A673 (cell line): ENCODE measurements around the gene ZMYND8. TPM values are rescaled to one million over a fixed set of nuclear protein-coding genes. Genes with fewer than 3 reads are reported as not detected.
"Not testable (repeated sequence)": the region's sequence is repeated elsewhere in the genome, so short reads cannot be mapped to it uniquely, and the experiment has no call there.

Experiments used
- BruUV-seq: library from RNA; stranded (reverse); fragments of 400-500 nt; replicated peaks from 2 replicates; lab custom pipeline; 2021; lab: Mats Ljungman, UMichigan
- CTCF ChIA-PET: fragments of 300-600 bp; sonication (Branson Sonifier 250); formaldehyde crosslinking; loops from one replicate; lab custom pipeline; 2022; ENCODE audit warnings: antibody characterized with exemption; lab: Charles Lee
- POLR2A ChIA-PET: fragments of 300-600 bp; sonication (Branson Sonifier 250); formaldehyde crosslinking; loops from one replicate; lab custom pipeline; 2022; ENCODE audit warnings: antibody characterized with exemption; ENCODE audit not compliant: low non-redundant PET; lab: Charles Lee
- DNase-seq: peaks from one replicate; pipeline ENCODE4 v3.0.0-alpha.2; 2015; ENCODE audit warnings: low spot score
- H3K27ac ChIP-seq: fragments of 200-600 bp; sonication (generic); 2 replicates; pipeline ENCODE4 v1.5.1; 2016; ENCODE audit warnings: mixed run types, low read depth, mild to moderate bottlenecking, mixed read lengths, antibody characterized with exemption, low read length; ENCODE audit not compliant: poor library complexity, severe bottlenecking
- H3K27me3 ChIP-seq: fragments of 200-600 bp; sonication (generic); replicated peaks from 2 replicates; pipeline ENCODE4 v1.6.1; 2017; ENCODE audit warnings: mixed run types, low read depth, mild to moderate bottlenecking, mixed read lengths, antibody characterized with exemption, low read length; ENCODE audit not compliant: insufficient read depth, poor library complexity
- H3K36me3 ChIP-seq: fragments of 200-600 bp; sonication (generic); 2 replicates; pipeline ENCODE4 v1.6.1; 2016; ENCODE audit warnings: mixed run types, mild to moderate bottlenecking, mixed read lengths, antibody characterized with exemption, low read length; ENCODE audit not compliant: insufficient read depth, poor library complexity, severe bottlenecking
- H3K4me1 ChIP-seq: fragments of 200-600 bp; sonication (generic); 2 replicates; pipeline ENCODE4 v1.6.1; 2017; ENCODE audit warnings: mixed run types, mild to moderate bottlenecking, mixed read lengths, antibody characterized with exemption, low read length; ENCODE audit not compliant: insufficient read depth, poor library complexity, severe bottlenecking
- H3K4me3 ChIP-seq: fragments of 200-600 bp; sonication (generic); 2 replicates; pipeline ENCODE4 v1.5.1; 2016; ENCODE audit warnings: low read depth, mixed run types, mild to moderate bottlenecking, mixed read lengths, low read length; ENCODE audit not compliant: poor library complexity, severe bottlenecking
- H3K9me3 ChIP-seq: fragments of 200-600 bp; sonication (generic); 2 replicates; pipeline ENCODE4 v1.6.1; 2016; ENCODE audit warnings: mixed run types, low read depth, mild to moderate bottlenecking, mixed read lengths, antibody characterized with exemption, low read length; ENCODE audit not compliant: poor library complexity, severe bottlenecking
- CTCF ChIP-seq: fragments of 300-800, 200-600 bp; sonication (generic); conservative IDR thresholded peaks from 2 replicates; pipeline ENCODE4 v1.5.1; 2017; ENCODE audit warnings: low read depth, mild to moderate bottlenecking, antibody characterized with exemption, low read length, moderate library complexity, mixed read lengths
- EZH2 ChIP-seq: fragments of 200-600 bp; sonication (generic); IDR thresholded peaks from 2 replicates; pipeline ENCODE4 v1.6.1; 2017; ENCODE audit warnings: borderline replicate concordance, low read depth, mild to moderate bottlenecking, mixed read lengths, antibody characterized with exemption, low read length; ENCODE audit not compliant: poor library complexity, severe bottlenecking
- intact Hi-C: fragments of 100-400 bp; cut with micrococcal nuclease; formaldehyde crosslinking; loops from one replicate; pipeline ENCODE4 v1.10.0; 2022; ENCODE audit not compliant: unreplicated experiment
- total RNA-seq: library from RNA; stranded (reverse); gene quantifications from 2 replicates; pipeline ENCODE4 v1.2.3, GENCODE V29; 2021

Gene ZMYND8
- total RNA-seq, 1 experiment from 2014 or later = 31.3 TPM

DNA sequence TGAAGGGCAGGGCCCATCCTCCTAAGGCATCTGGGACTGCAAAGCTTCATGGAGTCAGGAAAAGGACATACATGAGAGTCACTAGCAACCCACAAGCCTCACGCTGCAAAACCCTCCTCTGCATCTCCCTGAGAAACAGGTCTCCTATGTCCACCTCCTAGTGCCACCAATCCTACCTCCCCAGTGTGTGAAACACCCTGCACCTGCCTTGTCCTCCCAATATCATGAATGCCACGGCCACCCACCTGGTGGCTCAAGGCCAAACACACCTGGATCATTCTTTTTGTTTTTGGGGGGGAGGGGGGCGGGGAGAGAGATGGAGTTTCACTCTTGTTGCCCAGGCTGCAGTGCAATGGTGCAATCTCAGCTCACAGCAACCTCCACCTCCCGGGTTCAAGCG, 90.5 kb downstream of the ZMYND8 start:
- Histone ChIP-seq H3K27me3 (no peaks in the 10 kb centered on the region), H3K27ac (no peak overlapping the region), H3K9me3 (no peaks in the 10 kb centered on the region), H3K4me3 (no peak overlapping the region), H3K36me3 (peaks cover 12% of the 10 kb centered on the region), H3K4me1 (no peaks in the 10 kb centered on the region)
- BruUV-seq = no TSS peak
- no peak for DNase-seq
- TF ChIP-seq EZH2 (no peak), CTCF (no peak)
- ChIA-PET POLR2A (no interaction called here), CTCF (no interaction called here)
- intact Hi-C loops = no loop called here

GRCh38 chr20:47265214-47265613, 91.3 kb downstream of the ZMYND8 start:
- ChIA-PET CTCF (no interaction called here), POLR2A (no interaction called here)
- peaks cover 12% of the 10 kb centered on the region for H3K36me3 ChIP-seq
- BruUV-seq = no TSS peak
- no peaks in the 10 kb centered on the region for H3K9me3 ChIP-seq
- TF ChIP-seq CTCF (no peak), EZH2 (no peak)
- no peak overlapping the region for H3K4me3 ChIP-seq
- intact Hi-C loops = no loop called here
- H3K4me1 ChIP-seq = no peaks in the 10 kb centered on the region
- no peaks in the 10 kb centered on the region for H3K27me3 ChIP-seq
- H3K27ac ChIP-seq = no peak overlapping the region
- DNase-seq = peak; percentile 19

GRCh38 chr20:47264137-47264769, 92.2 kb downstream of the ZMYND8 start:
- H3K4me1 ChIP-seq, CTCF ChIA-PET, H3K27ac ChIP-seq, H3K27me3 ChIP-seq, POLR2A ChIA-PET, H3K9me3 ChIP-seq, intact Hi-C loops, H3K4me3 ChIP-seq, BruUV-seq: not testable (repeated sequence)
- DNase-seq = peak; percentile 12
- H3K36me3 ChIP-seq = peaks cover 12% of the 10 kb centered on the region
